ENCODE results near the gene HPSE2. TPM values are rescaled to one million over a fixed set of nuclear protein-coding genes. Genes with fewer than 3 reads are reported as not detected.

Gene HPSE2
- total and polyA plus RNA-seq, 7 donors, result under 0.01 to 11.8 (median 4.8) TPM

DNA sequence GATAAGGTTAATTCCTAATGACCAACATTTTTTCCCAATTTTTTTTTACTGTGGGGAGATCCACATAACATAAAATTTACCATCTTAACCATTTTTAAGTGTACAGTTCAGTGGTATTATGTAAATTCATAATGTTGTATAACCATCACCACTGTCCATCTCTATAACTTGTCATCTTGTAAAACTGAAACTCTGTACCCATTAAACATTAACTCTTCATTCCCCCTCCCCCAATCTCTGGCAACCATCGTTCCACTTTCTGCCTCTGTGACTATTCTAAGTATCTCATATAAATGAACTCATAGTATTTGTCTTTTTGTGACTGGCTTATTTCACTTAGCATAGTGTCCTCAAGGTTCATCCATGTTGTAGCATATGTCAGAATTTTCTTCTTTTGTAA lies 742.9 kb downstream of the HPSE2 start:
- H3K4me3 ChIP-seq, result no peak overlapping the region
- H3K9me3 ChIP-seq, result peaks cover 0 to 6% (median 2%) of the 10 kb centered on the region in 4 donors
- intact Hi-C loops (cut with DNase I), result no loop called here
- H3K27ac ChIP-seq, result no peak overlapping the region
- WGBS, 2 donors, result 18 to 70% methylated on average over 1 of the region's 1 CpG
- no peak for TF ChIP-seq POLR2AphosphoS5 (IDR thresholded peaks at IDR 0.05)
- no peak for TF ChIP-seq EP300 (IDR thresholded peaks at IDR 0.05)
- no peak for TF ChIP-seq POLR2A (IDR thresholded peaks at IDR 0.05)
- TF ChIP-seq, protein P1, sequence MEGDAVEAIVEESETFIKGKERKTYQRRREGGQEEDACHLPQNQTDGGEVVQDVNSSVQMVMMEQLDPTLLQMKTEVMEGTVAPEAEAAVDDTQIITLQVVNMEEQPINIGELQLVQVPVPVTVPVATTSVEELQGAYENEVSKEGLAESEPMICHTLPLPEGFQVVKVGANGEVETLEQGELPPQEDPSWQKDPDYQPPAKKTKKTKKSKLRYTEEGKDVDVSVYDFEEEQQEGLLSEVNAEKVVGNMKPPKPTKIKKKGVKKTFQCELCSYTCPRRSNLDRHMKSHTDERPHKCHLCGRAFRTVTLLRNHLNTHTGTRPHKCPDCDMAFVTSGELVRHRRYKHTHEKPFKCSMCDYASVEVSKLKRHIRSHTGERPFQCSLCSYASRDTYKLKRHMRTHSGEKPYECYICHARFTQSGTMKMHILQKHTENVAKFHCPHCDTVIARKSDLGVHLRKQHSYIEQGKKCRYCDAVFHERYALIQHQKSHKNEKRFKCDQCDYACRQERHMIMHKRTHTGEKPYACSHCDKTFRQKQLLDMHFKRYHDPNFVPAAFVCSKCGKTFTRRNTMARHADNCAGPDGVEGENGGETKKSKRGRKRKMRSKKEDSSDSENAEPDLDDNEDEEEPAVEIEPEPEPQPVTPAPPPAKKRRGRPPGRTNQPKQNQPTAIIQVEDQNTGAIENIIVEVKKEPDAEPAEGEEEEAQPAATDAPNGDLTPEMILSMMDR (IDR thresholded peaks at IDR 0.05), result no peak
- no peaks in the 10 kb centered on the region for H3K36me3 ChIP-seq
- DNase-seq, result no peak
- H3K4me1 ChIP-seq, result no peaks in the 10 kb centered on the region
- no peaks in the 10 kb centered on the region for H3K27me3 ChIP-seq

DNA sequence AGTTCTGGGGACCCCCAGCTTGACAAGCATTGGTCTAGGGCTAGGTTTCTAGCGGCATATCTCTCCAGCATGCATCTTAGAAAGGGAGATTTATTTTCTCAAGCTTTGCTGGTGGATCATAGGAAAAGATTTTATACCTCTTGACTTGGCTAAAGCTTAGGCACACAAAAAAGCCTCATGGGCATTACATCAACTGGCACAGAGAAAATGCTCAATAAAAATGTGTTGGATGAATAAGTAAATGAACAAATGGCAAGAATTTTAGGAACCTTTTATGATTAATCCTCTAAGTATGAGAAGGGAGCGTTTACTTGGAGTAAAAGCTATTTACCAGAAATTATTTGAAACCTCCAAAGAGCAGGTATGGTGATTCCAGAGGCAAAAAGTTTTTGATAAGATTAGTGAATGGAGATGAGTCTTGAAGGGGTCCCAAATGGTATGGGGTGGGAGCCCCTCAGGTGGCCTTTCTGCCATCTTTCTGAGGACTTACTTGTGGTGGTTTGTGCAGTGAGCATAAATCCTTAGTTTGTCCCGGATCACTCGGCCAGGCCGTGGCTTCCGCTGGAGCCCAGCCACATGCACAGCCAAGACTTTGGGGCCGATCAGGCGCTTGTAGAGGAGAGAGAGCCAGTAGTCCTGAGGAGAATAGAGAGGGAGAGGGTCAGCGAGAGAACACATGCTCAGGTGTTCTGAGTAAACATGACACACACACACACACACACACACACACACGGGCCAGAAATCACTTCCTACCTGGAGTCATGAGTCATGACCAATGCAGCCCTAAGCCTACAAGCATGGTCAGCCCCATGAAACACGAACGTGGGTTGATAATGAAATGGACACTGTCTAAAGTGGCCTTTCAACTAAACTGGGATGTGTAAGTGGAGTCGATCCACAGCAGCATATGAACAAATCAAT lies 745.8 kb downstream of the HPSE2 start:
- 84 to 88% methylated on average over 13 of the region's 13 CpGs for WGBS, 2 donors
- Histone ChIP-seq H3K9me3 (peaks cover 0 to under 1% (median 0%) of the 10 kb centered on the region in 4 donors), H3K4me1 (peaks cover 0 to 4% (median 0%) of the 10 kb centered on the region in 4 donors), H3K27me3 (no peaks in the 10 kb centered on the region), H3K27ac (no peak overlapping the region), H3K4me3 (no peak overlapping the region), H3K36me3 (no peaks in the 10 kb centered on the region)
- intact Hi-C loops (cut with DNase I), result no loop called here
- TF ChIP-seq EP300 (IDR thresholded peaks at IDR 0.05) (no peak), POLR2A (IDR thresholded peaks at IDR 0.05) (no peak), POLR2AphosphoS5 (IDR thresholded peaks at IDR 0.05) (no peak)
- TF ChIP-seq, protein P1 (IDR thresholded peaks at IDR 0.05), result no peak
- DNase-seq, result no peak

DNA sequence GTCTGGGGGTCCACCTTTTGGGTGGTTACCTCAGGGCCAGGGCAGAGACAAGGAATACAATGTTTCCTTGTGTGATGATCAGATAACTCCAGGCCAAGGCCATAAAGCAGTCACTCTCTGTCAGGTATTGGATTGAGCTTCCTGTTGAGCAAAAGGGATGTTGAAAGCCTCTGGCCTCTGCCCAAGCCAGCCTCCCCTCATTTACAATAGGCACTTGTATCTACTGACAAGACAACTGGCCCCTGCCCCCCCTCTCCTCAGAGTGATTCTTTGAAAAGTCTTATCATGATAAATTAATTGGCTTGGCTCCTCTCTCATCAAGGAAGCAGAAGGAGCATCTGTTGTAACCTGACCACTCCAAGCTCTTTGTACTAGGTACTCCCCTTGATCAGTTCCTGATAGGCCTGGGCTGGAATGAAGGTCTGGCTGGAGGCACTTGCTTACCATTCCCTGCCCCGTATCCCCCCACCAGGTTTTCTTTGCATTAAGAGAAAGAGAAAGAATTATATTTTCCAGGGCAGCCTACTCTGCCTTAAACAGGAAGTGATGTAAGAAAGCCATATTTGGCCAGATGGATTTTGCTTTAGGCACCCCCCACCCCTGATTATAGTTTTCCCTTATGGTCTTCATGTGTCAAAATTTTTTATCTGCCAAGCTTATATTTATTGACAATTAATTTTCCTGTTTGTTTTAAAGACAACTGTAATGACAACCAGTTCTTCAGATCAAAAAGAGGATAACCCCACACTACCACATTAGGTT lies 746.8 kb downstream of the HPSE2 start:
- H3K9me3 ChIP-seq, result no peaks in the 10 kb centered on the region
- DNase-seq, result no peak
- H3K27ac ChIP-seq, result no peak overlapping the region

DNA sequence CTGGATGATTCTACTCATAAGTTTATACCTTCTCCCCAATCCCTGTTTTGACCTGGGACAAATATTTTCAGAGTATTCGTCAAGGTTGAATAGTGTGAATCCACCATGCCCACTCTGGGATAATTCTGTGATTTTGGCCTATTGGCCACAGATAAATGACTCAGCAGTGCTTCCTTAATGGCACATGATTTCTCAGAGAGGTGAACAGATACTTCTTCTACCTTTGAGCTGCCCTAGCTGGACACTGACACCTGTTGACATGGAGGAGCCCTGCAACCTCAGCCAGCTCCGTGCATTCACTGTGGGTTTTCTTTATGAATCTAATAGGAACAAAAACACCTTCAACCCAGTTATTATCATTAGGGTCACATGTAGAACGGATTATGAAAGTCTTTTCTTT lies 748.0 kb downstream of the HPSE2 start:
- Histone ChIP-seq H3K36me3 (no peaks in the 10 kb centered on the region), H3K4me3 (no peak overlapping the region), H3K4me1 (peaks cover 0 to 4% (median 0%) of the 10 kb centered on the region in 4 donors), H3K27ac (no peak overlapping the region), H3K27me3 (no peaks in the 10 kb centered on the region), H3K9me3 (no peaks in the 10 kb centered on the region)
- intact Hi-C loops (cut with DNase I), result no loop called here
- DNase-seq, result no peak
- WGBS, 2 donors, result 92% methylated on average over 3 of the region's 3 CpGs
- no peak for TF ChIP-seq POLR2A (IDR thresholded peaks at IDR 0.05)
- TF ChIP-seq, protein P1 (IDR thresholded peaks at IDR 0.05), result no peak
- TF ChIP-seq EP300 (IDR thresholded peaks at IDR 0.05), result no peak
- TF ChIP-seq POLR2AphosphoS5 (IDR thresholded peaks at IDR 0.05), result no peak

More for the DNA sequence above, 746.8 kb downstream of the HPSE2 start:
- TF ChIP-seq, protein P1 (IDR thresholded peaks at IDR 0.05), result no peak
- TF ChIP-seq POLR2AphosphoS5 (IDR thresholded peaks at IDR 0.05) (no peak), POLR2A (IDR thresholded peaks at IDR 0.05) (no peak), EP300 (IDR thresholded peaks at IDR 0.05) (no peak)
- H3K27me3 ChIP-seq, result no peaks in the 10 kb centered on the region
- H3K36me3 ChIP-seq, result no peaks in the 10 kb centered on the region
- no peak overlapping the region for H3K4me3 ChIP-seq
- 69 to 96% methylated on average over 1 of the region's 1 CpG for WGBS, 2 donors
- H3K4me1 ChIP-seq, result peaks cover 0 to 4% (median 0%) of the 10 kb centered on the region in 4 donors
- intact Hi-C loops (cut with DNase I), result no loop called here

Measured in sigmoid colon (tissue), 7 donors.